Fibroblast of pulmonary artery (primary cell): ENCODE results near the gene ILRUN.

Source experiments
- DNase-seq: peaks from one replicate; pipeline ENCODE4 v3.0.0-alpha.2; 2010; ENCODE audit warnings: low read depth
- H3K4me3 ChIP-seq: replicated peaks from 2 replicates; pipeline ENCODE4 v1.5.1; 2011; ENCODE audit warnings: low read depth, mild to moderate bottlenecking, control low read depth, low read length, moderate library complexity
- CTCF ChIP-seq: IDR thresholded peaks from 2 replicates; pipeline ENCODE4 v1.5.1; 2011; ENCODE audit warnings: mild to moderate bottlenecking, control low read depth, low read length, inconsistent platforms; ENCODE audit errors: missing control alignments

Gene ILRUN

DNA sequence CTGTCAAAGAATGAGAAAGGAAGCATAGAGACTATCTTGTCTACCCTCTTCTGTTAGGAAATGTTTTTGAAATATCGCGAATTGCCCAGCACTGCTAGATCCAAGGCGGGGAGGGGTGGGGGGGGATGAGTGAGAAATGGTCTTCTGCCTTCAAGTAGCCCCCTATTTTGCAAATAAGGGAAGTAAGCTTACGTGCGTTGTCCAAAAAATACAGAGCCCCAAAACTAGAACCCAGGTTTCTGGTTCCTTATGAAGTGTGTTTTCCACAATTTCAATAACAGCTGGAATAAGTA is 923 bp upstream of the ILRUN start:
- H3K4me3 ChIP-seq: peak overlapping the region; percentile 90
- TF ChIP-seq CTCF: no peak
- no peak for DNase-seq

DNA sequence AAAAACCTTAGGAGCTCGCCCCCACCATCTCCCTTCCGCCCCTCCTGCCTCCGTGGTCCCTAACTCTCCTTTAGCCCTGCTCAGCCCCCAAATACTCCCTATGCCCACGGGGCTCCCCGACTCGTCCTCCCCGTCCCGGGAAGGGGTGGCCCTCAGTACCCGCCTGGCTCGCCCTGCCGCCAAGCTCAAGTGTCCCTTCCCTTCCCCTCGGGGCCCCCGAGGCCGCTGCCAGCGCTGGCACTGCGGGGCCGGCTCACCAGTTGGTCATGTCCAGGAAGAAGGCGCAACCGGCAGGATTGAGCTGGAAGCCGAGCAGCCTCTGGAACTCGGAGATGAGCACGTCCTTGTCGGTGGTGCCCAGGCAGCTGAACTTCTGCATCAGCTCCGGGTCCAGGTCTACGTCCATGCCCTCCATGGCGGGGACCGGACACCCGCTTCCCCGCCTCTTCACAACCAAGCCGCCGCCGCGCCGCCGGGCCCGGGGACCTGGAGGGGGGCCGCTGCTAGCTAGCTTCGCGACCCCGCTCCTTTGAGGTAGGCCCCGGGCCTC is 303 bp downstream of the ILRUN start:
- DNase-seq: peak; percentile 43
- peak overlapping the region; percentile 90 for H3K4me3 ChIP-seq
- no peak for TF ChIP-seq CTCF

GRCh38 chr6:34695729-34696188 is 808 bp downstream of the ILRUN start:
- TF ChIP-seq CTCF: no peak
- DNase-seq: no peak
- H3K4me3 ChIP-seq: peak overlapping the region; percentile 90

DNA sequence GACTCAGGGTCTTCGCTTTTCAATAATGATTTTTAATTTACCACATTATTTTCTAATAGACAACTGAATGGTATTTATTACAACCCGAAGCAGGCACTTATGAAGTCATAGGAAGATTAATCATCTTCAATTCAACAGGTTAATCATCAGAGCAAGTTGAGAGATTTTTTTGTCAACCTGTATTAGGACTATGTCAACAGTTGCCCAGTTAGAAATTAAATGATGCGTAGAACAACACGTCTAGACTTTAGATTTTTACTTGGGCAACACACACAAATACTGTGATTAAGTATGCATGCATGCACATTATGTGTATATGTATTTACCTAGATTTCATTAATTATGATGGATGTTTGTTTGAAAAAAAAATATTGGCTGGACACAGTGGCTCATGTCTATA is 4.3 kb downstream of the ILRUN start:
- no peak overlapping the region for H3K4me3 ChIP-seq
- no peak for TF ChIP-seq CTCF
- DNase-seq: no peak

DNA sequence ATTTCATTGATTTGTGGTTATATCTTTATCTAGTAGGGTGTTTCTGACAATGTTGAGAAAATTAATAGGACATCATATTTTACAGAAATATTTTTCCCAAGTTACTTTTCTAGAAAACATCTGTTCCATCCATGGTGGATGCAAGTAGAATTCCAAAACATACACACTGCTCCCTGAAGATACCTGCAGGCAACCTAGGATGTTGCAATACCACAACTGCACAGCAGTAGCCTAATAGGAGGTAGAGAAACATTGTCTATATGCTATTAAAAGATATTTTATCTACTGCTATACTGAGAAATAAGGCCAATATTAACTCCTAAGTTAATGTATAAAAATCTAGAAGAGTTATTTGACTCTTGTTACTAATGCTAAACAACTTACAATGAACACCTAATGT is 6.8 kb downstream of the ILRUN start:
- DNase-seq: no peak
- no peak for TF ChIP-seq CTCF
- H3K4me3 ChIP-seq: no peak overlapping the region

- no peak for TF ChIP-seq CTCF
- no peak for DNase-seq
- no peak overlapping the region for H3K4me3 ChIP-seq
These were observed 7.6 kb downstream of the ILRUN start for GRCh38 chr6:34688956-34689355.

DNA sequence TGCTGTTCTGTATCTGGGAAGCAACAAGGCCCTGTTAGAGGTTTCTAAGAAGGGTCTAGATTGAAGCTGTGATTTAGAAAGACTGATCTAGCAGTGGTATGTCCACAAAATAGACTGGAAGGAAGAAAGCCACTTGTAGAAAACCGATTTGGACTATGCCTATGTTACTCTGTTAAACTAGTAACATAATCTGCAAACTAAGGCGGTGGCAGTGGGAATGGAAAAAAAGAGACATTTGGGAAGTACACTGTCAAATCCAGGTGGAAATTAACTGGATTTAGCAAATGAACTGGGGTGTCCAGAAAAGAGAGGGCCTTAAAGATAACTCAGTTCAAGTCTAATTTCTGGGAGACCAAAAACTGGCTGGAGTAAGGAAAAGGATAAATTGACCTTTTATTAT is 11.6 kb downstream of the ILRUN start:
- TF ChIP-seq CTCF: no peak
- DNase-seq: no peak
- H3K4me3 ChIP-seq: no peak overlapping the region
